ENCODE measurements around the gene TMBIM4.
A peak's percentile ranks its signal among the peaks of the same experiment; 100 is the strongest.

Gene TMBIM4

DNA sequence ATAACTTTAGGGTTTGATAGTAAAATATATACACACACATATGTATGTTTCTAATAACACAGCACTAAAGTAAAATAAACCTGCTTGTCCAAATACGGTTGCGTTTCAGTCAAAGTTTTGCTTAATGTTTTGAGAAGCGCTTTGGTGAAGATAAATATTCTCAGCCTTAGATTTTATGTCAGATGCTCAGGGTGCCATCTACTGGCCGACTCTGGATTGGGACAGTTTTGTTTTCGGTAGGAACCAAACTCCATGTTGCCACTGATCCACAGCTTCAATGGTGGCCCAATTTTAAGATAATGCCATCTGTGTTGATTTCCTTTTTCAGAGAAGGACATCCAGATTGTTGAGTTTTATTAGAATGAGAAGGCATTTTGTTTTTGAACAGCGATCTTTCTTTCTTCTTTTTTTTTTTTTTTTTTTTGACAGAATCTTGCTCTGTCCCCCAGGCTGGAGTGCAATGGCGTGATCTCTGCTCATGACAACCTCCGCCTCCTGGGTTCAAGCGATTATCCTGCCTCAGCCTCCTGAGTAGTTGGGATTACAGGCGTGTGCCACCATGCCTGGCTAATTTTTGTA lies 82.3 kb downstream of the TMBIM4 start:
- Mint-ChIP-seq H3K27me3 (peaks cover 7 to 17% of the 10 kb centered on the region in 2 donors), H3K36me3 (ENCODE audit: insufficient read depth) (no peaks in the 10 kb centered on the region), H3K4me3 (no peak overlapping the region), H3K9me3 (no peaks in the 10 kb centered on the region), H3K4me1 (ENCODE audit: low read depth in 2 of 2) (no peaks in the 10 kb centered on the region), H3K27ac (no peak overlapping the region)
- DNase-seq (peak; percentile 17 to 41 (median 20)), ATAC-seq (replicated peaks) (peak; percentile 40)

GRCh38 chr12:66085998-66086397 lies 83.8 kb downstream of the TMBIM4 start:
- H3K4me1 Mint-ChIP-seq (ENCODE audit: low read depth in 2 of 2): no peaks in the 10 kb centered on the region
- ATAC-seq (replicated peaks) (no peak), DNase-seq (no peak)
- peaks cover 17 to 23% of the 10 kb centered on the region in 2 donors for H3K27me3 Mint-ChIP-seq
- H3K9me3 Mint-ChIP-seq: no peaks in the 10 kb centered on the region
- H3K27ac Mint-ChIP-seq: no peak overlapping the region
- H3K36me3 Mint-ChIP-seq (ENCODE audit: insufficient read depth): peaks cover 2% of the 10 kb centered on the region
- H3K4me3 Mint-ChIP-seq: no peak overlapping the region
